Hematopoietic multipotent progenitor cell treated with erythropoietin and hydrocortisone succinate and interleukin-3 and kit ligand, for 15 days (in vitro differentiated cells): ENCODE results near the gene EYA2.
"Not testable (repeated sequence)": the region's sequence is repeated elsewhere in the genome, so short reads cannot be mapped to it uniquely, and the experiment has no call there.

ENCODE experiments used
- DNase-seq: peaks from one replicate; pipeline ENCODE4 v3.0.0-alpha.2; 2015; ENCODE audit warnings: low spot score

The EYA2 gene

DNA sequence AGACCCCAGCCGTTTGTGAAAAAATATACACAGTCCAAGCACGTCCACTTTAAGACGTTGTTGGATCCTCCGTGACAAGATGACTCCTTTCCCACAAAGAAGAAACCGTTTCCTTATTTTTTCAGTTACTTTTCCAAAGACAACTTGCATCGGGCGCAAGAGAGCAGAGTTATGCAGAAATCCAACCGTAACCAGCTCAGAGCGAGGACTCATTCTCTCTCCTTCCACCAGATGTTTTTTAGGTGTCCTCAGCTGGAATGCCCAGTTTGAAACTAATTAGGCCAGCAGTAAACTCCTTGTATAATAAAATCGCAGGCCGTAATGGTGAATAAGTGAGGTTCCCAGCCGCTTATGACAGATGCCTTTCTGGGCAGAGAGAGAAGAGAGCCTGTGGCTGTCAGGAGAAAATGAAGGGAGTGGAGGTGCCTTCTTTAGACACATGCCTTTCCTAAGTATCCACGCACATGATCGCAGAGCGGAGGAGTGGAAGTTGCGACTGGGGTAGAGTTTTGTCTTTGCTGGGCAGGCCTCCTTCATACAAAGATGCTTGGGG lies 2.8 kb downstream of the EYA2 start:
- DNase-seq, result no peak

DNA sequence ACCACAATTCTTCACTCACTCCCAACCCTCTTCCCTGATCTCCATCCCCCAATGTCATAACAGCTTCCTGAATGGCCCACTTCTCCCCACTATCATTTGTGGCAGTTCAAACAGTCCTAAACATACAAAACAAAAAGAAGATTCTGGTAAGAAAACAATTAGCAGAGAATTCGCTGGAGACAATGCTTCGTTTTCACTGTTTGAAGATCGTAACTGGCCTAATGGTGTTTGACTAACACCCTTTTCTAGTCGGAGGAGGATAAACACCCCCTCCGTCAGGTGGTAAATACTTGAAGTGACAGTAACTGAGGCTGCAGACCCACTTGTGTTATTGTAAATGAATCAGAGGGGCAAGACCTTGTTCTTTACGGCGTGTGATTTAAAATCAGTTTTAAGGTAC lies 3.8 kb downstream of the EYA2 start:
- DNase-seq, result no peak

DNA sequence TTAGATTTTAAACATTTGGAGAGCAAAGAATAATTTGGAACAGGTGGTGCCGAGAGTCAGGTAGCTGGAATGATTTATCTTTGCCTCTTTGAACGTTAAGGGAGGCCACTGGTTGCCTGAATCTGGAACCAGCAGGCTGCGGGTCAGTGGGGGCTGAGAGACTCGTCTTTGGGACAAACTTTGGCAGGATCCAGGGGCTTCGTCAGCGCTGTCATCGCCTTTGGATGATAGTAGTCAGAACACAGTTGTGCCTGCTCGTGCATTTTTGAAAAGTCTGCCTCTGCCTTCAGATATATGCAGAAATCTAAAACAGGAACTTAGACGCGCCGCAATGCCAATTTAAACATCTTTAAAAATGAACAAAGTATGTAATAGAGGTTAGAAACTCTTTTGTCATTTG lies 5.0 kb downstream of the EYA2 start:
- no peak for DNase-seq

DNA sequence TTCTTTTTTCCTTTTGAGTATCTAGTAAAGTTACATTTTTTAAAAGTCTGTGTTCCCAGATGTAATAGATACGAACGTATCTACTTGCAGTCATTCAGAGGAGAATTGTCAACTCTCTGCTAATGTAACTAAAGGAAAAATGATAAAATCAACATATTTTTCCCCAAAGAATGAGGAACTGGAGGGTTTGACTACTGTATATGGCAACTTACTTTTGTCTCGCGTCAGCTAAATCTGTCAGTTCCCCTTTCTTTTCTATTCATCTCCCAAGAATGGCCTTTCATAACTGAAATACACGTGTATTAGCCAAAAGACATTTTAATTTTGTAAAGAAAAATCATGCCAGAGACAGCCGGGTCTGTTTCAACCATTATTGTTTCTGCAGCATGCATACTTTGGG lies 5.4 kb downstream of the EYA2 start:
- DNase-seq, result no peak

DNA sequence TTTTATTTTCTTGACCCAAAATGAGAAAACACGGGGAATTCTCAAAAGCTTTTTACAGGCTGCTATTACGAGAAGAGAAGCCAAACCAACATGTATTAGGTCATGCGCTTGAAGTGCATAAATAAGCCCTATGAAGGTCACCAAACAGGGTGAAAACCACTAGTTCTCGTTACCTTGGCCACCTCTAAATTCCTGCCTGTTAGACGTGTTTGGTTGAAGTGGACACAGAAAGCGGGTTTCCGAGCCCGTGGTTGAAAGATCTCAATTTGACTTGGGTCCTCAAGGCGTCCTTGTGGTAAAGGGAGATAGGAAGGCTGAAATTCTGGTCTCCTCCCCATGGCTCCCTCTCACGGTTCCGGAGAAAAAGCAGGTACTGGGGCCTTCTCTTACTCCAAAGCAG lies 6.2 kb downstream of the EYA2 start:
- no peak for DNase-seq

DNA sequence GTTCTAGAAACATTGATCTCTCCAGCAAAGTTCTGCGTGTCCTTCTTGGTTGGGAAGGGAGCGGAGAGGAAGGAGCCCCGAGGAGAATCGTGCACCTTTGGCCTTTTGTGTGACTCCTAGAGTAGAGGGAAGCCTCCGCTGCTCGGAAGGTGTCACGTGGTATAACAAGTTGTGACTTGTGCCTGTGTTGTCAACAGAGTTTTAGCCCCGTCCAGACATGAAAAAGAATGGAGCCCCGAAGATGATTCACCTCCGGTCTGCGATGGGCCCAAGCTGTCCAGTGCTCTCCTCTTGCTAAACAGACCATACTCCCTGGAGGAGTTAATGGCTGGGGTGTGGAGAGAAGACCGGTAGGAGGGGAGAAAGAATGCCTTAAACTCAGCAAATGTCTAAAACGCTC lies 7.0 kb downstream of the EYA2 start:
- no peak for DNase-seq

DNA sequence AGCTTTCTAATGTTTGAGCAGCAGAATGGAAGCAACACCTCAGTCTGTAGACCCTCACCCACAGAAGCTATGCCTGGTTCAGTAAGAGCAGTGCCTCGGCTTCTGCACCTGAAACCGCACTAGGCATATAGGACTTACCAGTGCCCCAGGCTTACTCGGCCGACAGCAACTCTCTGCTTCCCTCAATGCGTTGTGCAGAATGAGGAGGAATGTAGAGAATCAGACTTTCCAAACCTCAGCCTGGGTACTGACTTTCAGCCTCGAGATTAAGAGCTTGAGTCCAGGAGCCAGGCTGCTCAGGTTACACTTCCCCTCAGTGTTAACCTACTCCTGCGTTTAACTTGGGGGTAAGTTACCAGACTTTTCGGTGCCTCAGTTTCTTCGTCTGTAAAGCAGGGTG lies 8.6 kb downstream of the EYA2 start:
- DNase-seq, result no peak

DNA sequence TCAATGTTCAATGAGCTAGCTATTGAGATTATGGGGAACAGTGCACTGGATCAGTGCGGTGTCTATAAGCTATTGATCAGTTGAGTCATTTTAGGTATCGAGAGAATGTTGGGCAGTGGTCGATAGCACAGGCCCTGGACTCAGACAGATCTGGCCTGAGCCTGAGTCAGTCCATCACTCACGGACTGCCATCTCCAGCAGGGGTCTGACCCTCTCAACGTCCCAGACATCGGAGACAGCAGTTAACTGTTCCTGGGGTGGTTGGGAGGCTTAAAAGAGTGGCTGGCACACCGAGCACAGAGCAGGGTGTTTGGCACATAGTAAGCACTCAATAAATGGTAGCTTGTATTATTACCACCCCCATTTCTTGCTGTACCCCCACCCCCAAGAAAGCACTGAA lies 9.3 kb downstream of the EYA2 start:
- no peak for DNase-seq

DNA sequence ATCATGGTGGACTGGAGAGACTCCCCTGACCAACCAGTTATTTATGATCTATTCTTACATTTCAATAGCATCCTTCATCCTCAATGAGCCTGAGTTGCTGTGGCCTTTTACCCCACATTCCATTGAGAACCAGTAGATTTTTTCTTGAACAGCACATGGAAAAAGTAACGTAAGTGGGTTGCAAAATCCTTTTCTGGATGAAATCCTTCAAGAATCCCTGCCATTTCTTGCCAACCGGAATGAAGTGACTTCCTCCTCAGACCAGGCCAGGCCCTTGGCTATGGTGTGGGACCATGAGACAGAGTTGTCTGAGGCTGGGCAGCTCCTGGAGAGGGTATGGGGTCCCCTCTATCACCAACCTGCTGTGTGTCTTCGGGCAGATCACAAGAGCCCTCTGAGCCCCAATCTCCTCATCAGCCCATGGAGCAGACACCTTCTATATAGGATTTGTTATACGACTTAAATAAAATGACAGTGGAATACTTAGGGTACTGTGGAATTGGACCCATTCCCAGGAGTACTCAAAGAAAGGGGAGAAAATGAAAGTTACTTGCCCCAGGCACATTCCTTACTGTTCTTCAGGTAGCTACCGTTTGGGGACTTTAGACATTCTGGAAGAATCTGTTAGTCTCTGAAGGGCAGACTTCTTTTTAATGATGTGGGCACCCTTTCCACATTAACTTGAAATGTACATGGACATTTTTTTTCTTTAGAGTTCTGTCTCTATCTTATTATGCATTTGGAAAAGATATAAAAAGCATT lies 10.9 kb downstream of the EYA2 start:
- DNase-seq, result no peak

DNA sequence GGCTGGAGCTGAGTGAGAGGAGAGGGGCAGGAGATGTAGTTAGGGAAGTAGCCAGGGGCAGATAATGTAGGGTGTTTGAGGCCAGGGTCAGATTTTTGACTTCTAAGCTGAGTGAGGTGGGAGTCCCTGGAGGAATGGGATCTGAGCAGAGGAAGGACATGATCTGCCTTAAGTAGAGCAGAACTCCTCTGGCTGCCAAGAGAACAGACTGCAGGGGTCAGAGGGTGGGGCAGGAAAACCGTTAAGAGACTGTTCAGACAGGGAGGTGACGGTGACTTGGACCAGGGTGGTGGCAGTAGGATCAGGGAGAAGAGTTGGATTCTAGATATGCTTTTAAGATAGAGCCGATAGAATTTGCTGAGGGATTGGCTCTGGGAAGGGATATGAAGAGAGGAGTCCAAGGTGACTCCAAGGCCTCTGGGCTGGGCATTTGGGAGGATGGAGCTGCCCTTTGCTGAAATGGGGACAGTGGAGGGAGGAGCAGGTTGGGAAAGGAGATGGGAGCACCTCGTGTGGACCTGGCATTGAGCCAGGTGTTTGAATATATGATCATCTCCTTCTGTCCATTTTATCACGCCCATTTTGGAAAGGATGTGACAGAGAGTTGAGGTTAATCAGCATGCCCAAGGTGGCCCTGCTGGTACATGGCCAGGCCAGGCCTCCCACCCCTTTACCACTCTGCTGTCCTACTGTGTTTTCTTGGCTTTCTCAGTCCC lies 18.8 kb downstream of the EYA2 start:
- DNase-seq, result no peak

DNA sequence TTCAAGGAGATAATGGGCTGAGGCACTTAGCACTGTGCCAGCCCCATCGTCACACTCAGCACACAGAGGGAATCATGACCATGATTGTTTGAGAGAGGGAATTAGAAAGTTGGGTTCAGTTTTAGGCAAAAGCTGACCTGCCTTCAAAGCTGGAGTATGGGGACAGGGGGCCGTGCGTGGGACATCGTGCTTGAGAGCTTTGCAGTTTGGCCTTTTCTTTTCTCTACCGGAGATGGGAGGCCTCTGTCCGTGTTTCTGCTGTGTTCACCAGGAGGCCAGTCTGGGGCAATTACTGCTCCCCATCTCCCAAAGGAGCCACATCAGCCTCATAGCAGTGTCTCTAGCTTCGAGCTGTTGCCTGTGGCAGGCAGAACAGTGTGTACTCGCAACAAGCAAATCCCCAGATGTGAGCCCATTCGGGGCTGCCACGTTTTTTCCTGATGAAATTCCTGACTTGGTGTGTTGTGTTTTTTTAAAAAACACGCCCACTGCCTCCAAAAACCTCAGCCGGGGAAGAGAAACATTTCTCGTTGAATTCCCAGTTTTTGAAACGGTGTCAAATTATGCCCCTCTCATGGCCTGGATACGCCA lies 20.2 kb downstream of the EYA2 start:
- DNase-seq, result no peak

DNA sequence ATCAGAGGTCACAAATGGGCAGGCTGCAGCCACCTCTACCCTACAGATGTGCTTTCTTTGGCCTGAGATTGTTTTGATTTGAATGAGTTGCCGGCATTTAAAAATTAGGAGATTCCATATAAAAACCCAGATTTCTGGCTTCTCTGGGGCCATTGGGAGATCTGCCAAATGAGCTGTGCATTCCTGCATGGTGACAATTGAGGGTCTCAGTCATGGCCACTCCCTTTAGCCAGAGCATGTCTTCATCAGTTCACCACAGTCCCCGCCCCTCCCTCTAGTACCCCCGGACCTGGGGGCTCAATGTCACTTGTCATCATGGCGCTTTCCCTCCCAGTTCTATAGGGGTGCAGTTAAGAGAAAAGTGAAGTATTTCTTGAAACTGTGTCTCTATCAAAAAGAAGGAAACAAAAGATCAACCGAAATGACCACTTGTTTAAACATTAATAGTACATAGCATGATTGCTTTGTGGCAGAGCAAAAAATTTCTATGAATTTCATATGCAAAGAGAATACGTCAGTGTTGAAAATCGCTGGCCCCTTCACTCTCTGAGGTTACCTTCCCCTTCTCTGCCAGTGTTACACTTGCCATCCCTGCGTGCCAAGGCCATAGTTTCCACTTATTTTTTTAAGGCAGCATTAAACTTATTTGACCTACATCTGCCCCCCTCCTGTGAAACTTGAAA lies 21.1 kb downstream of the EYA2 start:
- no peak for DNase-seq

DNA sequence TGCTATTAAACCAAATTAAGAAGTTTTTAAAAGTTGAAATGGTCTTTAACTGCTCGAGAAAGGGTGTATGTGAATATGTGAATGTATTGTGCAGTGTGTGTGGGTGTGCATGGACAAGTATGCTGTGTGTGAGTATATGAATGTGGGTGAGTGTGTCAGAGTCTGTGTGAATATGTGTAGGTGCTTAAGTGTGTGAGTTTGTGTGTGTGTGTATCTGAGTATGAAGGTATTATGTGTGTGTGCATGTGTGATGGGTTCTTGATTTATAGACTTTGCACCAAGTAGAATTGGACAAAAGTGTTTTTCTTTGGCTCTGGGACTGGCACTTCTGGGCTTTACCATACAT lies 21.6 kb downstream of the EYA2 start:
- no peak for DNase-seq

DNA sequence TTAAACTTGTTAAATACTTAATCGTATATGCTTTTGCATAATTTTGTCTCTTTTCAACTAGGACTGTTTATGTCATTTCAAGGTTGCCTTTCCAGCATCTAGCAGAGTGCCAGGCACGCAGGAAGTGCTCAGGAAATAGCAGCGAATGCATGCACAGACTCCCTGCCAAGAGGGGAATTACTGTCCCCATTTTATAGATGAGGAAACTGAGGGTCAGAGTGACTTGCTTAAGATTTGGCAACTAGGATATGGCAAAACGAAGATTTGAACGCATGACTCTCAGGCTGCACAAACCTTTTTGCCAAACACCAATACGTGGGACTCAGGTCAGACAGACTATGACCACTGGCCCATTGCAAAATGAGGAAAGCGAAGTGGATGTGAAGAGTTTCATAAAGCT lies 22.5 kb downstream of the EYA2 start:
- DNase-seq, result no peak

DNA sequence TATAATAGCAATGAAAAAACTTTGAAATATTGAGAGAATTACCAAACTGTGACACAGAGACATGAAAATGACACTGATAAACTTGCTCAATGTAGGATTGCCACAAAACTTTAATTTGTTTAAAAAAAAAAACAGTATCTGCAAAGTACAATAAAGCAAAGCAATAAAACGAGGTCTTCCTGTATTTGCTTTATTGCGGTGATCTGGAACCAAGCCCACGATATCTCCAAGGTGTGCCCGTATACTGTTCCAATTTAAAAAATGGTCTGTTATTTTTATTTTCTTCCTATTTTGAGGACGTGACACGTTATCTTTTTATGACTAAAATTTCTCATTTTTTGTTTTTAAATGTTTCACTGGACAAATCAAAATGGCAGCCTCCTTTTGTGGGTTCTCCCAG lies 25.5 kb downstream of the EYA2 start:
- DNase-seq, result no peak

DNA sequence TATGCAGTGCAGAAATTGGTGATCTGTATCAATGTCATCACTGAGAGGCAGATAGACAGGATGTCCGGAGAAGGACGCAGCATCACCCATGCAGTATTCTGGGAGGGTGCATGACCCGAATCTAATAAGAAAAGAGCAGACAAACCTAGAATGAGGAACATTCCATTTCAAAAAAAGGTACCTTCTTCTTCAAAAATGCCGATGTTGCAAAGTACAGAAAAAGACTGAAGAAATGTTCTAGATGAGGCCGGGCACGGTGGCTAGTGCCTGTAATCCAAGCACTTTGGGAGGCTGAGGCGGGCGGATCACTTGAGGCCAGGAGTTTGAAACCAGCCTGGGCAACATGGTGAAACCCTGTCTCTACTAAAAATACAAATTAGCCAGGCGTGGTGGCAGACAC lies 28.2 kb downstream of the EYA2 start:
- not testable (repeated sequence) for DNase-seq

DNA sequence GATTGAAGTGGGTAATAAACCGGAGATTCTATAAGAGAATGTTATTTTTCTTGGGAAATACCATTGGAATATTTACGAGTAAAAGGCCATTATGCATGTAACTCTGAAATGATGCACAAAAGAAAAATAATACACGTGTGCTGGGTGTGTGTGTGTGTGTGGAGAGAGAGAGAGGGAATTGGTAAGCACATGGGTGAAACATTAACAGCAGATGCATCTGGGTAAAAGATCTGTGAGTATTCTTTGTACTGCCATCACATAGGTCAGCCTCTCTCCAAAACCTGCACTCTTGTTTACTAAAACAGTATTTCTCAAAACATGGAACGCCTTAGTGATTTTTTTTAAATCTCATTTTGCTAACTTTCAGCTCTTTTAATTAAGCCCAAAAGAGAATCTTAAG lies 28.9 kb downstream of the EYA2 start:
- no peak for DNase-seq

DNA sequence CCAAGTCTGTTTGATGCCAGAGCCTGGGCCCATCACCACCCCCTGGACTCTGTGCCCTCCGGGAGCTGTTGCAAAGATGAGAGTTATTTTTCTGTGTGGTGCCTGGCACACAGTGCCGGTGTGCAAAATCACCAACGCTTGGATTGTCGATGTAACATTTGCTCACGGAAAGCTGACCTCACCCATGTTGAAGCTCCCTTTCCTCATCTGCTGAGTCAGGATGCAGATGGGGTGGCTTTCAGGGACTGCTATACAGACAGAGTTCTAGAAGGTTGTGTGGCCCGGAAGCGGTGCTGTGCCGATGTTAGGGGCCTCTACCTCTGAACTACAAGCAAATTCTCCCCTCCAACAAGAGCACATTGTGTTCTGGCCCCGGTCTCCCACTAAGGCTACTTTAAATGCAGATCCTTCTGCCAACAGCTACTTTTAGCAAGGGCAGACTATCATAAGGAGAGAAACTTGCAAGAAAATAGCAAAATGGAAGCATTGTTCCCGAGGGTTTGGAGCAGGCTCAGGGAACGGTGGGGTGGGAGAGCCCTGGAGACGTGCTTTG lies 34.0 kb downstream of the EYA2 start:
- DNase-seq, result no peak

DNA sequence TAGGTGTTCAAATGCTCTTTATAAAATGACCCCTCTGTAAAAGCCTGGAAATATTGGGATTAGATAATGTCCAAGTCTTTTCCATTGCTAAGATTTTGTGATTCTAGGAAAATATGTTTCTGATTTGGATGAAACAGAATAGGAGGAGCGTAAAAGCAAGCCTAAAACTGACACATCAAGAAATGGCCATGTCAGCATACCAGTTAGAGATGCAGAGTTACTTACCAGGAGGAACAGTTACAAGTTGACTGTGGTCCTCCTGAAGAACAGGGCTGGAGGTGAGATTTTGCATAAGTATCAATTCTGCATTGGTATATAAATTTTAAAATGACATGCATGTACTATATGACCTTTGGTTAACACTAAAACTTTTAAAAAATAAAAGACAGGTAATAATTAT lies 35.3 kb downstream of the EYA2 start:
- no peak for DNase-seq

DNA sequence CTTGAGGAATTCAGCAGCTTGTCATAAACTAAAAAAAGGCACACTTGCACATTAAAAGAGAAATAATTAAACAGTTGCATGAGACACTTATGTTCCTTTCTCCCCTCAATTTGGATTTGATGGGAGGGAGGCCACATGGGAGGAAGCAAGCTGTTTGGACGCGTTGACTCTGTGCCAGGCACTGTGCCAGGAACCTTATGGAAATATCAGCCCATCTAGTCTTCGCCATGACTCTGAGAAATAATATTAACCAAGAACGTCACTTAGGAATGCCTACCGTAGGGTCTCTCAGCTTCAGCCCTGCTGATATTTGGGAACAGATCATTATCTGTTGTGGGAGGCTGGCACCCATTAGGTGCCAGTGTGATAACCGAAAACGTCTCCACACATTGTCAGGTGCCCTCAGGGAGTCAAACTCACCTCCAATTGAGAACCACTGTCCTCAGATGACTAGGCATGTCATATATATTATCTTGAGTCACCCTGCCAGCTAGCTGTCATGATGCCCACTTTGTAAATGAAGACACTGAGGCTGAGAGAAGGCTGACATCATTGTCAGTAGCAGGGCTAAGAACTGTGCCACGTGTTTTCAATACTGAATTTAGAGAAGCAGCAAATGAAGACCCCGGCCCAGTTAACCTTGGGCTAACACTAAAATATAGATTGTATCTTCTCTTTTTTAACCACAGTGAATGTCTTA lies 36.1 kb downstream of the EYA2 start:
- DNase-seq, result no peak

DNA sequence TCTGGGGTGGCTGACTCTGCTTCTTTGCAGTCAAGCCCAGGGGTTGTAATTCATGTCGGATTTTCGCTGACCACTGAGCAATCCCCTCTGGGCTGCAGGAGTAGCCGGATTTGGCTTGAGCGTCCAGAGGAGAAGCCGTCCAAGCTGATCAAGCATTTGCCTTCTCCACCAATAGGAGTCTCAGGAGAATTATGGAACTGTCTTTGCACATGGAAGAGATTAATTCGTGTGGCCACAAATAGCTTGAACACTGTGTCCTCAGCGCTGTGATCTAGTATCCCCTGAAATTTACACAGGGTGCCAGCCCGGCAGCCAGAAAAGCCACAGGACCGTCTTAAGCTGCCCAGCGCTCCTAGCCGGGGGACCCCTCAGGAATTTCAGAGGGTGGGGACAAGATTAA lies 37.1 kb downstream of the EYA2 start:
- no peak for DNase-seq

DNA sequence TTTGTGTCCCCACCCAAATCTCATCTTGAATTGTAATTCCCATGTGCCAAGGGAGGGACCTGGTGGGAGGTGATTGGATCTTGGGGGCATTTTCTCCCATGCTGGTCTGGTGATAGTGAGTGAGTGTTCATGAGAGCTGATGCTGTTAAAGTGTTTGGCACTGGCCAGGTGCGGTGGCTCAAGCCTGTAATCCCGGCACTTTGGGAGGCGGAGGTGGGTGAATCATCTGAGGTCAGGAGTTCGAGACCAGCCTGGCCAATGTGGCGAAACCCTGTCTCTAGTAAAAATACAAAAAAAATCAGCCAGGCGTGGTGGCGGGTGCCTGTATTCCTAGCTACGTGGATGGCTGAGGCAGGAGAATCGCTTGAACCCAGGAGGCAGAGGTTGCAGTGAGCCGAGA lies 37.8 kb downstream of the EYA2 start:
- DNase-seq, result not testable (repeated sequence)
